ENCODE measurements around the gene MED13L.
"Not testable (repeated sequence)": the region's sequence is repeated elsewhere in the genome, so short reads cannot be mapped to it uniquely, and the experiment has no call there.

The MED13L gene

GRCh38 chr12:116304621-116305020 lies 27.1 kb upstream of the MED13L start:
- DNase-seq = no peak
- intact Hi-C loops (cut with DNase I) = no loop called here

GRCh38 chr12:116303929-116304328 lies 26.4 kb upstream of the MED13L start:
- DNase-seq = no peak
- intact Hi-C loops (cut with DNase I) = no loop called here

GRCh38 chr12:116303066-116303465 lies 25.6 kb upstream of the MED13L start:
- intact Hi-C loops (cut with DNase I) = no loop called here
- no peak for DNase-seq

GRCh38 chr12:116302166-116303058 lies 24.9 kb upstream of the MED13L start:
- intact Hi-C loops (cut with DNase I) = no loop called here
- no peak for DNase-seq

- intact Hi-C loops (cut with DNase I) = no loop called here
- no peak for DNase-seq
These were observed 24.1 kb upstream of the MED13L start for GRCh38 chr12:116301621-116302020.

GRCh38 chr12:116299665-116300328 lies 22.3 kb upstream of the MED13L start:
- no peak for DNase-seq
- intact Hi-C loops (cut with DNase I) = no loop called here

GRCh38 chr12:116299064-116299463 lies 21.6 kb upstream of the MED13L start:
- no peak for DNase-seq
- intact Hi-C loops (cut with DNase I) = no loop called here

- no peak for DNase-seq
- intact Hi-C loops (cut with DNase I) = no loop called here
These were observed 21.1 kb upstream of the MED13L start for GRCh38 chr12:116298578-116298977.

GRCh38 chr12:116297224-116297834 lies 19.8 kb upstream of the MED13L start:
- no peak for DNase-seq
- intact Hi-C loops (cut with DNase I) = no loop called here

- intact Hi-C loops (cut with DNase I) = no loop called here
- no peak for DNase-seq
These were observed 18.1 kb upstream of the MED13L start for GRCh38 chr12:116295327-116296263.

GRCh38 chr12:116294454-116295165 lies 17.1 kb upstream of the MED13L start:
- DNase-seq = no peak
- intact Hi-C loops (cut with DNase I) = no loop called here

- intact Hi-C loops (cut with DNase I) = no loop called here
- no peak for DNase-seq
These were observed 16.4 kb upstream of the MED13L start for GRCh38 chr12:116293687-116294453.

- intact Hi-C loops (cut with DNase I) = no loop called here
- DNase-seq = no peak
These were observed 13.7 kb upstream of the MED13L start for GRCh38 chr12:116291218-116291617.

GRCh38 chr12:116288735-116289134 lies 11.2 kb upstream of the MED13L start:
- intact Hi-C loops (cut with DNase I) = no loop called here
- DNase-seq = no peak

GRCh38 chr12:116287842-116288301 lies 10.4 kb upstream of the MED13L start:
- DNase-seq = no peak

GRCh38 chr12:116284396-116284795 lies 6.9 kb upstream of the MED13L start:
- intact Hi-C loops (cut with DNase I) = no loop called here

More at GRCh38 chr12:116287842-116288301, 10.4 kb upstream of the MED13L start:
- intact Hi-C loops (cut with DNase I) = no loop called here

GRCh38 chr12:116283881-116284280 lies 6.4 kb upstream of the MED13L start:
- intact Hi-C loops (cut with DNase I); DNase-seq: not testable (repeated sequence)

More at GRCh38 chr12:116284396-116284795, 6.9 kb upstream of the MED13L start:
- DNase-seq = no peak

- DNase-seq = no peak
- intact Hi-C loops (cut with DNase I) = no loop called here
These were observed 5.1 kb upstream of the MED13L start for GRCh38 chr12:116282371-116283286.
